ENCODE data around the gene NDUFB6. TPM values are rescaled to one million over a fixed set of nuclear protein-coding genes. Genes with fewer than 3 reads are reported as not detected.

The NDUFB6 gene
- total RNA-seq, 2 donors from 2014 or later, result 43.0 to 56.4 TPM

GRCh38 chr9:32579706-32580331, 6.9 kb upstream of the NDUFB6 start:
- TF ChIP-seq POLR2AphosphoS5 (IDR thresholded peaks at IDR 0.05) (peak; percentile 35), CTCF (IDR thresholded peaks at IDR 0.05) (peak; percentile 50 to 86 (median 81)), POLR2A (IDR thresholded peaks at IDR 0.05) (no peak)
- DNase-seq (ENCODE audit: low spot score), result peak; percentile 48
- Histone ChIP-seq H3K4me3 (no peak overlapping the region), H3K27me3 (replicated peaks; ENCODE audit: insufficient read depth) (no peaks in the 10 kb centered on the region), H3K27ac (no peak overlapping the region), H3K9me3 (no peaks in the 10 kb centered on the region), H3K4me1 (replicated peaks) (no peaks in the 10 kb centered on the region), H3K36me3 (no peaks in the 10 kb centered on the region)
- WGBS, result 22% methylated on average over 4 of the region's 4 CpGs
- intact Hi-C loops (cut with DNase I), result loop anchor here (2.0 to 10.0 kb wide), 4 partner anchors 55 to 387 kb away; partner anchors contain the start of gene RIGI

GRCh38 chr9:32578976-32579375, 6.0 kb upstream of the NDUFB6 start:
- Histone ChIP-seq H3K36me3 (no peaks in the 10 kb centered on the region), H3K9me3 (no peaks in the 10 kb centered on the region), H3K4me1 (replicated peaks) (no peaks in the 10 kb centered on the region), H3K27me3 (replicated peaks; ENCODE audit: insufficient read depth) (no peaks in the 10 kb centered on the region), H3K4me3 (no peak overlapping the region), H3K27ac (no peak overlapping the region)
- TF ChIP-seq POLR2AphosphoS5 (IDR thresholded peaks at IDR 0.05), result no peak
- TF ChIP-seq CTCF (IDR thresholded peaks at IDR 0.05), result no peak
- no peak for TF ChIP-seq POLR2A (IDR thresholded peaks at IDR 0.05)
- DNase-seq (ENCODE audit: low spot score), result no peak
- intact Hi-C loops (cut with DNase I), result loop anchor here (2.0 to 10.0 kb wide), 3 partner anchors 54 to 200 kb away; partner anchors contain the start of gene RIGI
- WGBS, result 54% methylated on average over 5 of the region's 5 CpGs

GRCh38 chr9:32577316-32577715, 4.4 kb upstream of the NDUFB6 start:
- 84% methylated on average over 3 of the region's 3 CpGs for WGBS
- H3K9me3 ChIP-seq, result no peaks in the 10 kb centered on the region
- H3K4me1 ChIP-seq (replicated peaks), result no peaks in the 10 kb centered on the region
- no peak for DNase-seq (ENCODE audit: low spot score)
- H3K27me3 ChIP-seq (replicated peaks; ENCODE audit: insufficient read depth), result no peaks in the 10 kb centered on the region
- no peak overlapping the region for H3K27ac ChIP-seq
- no peaks in the 10 kb centered on the region for H3K36me3 ChIP-seq
- intact Hi-C loops (cut with DNase I), result loop anchor here (10.0 kb wide), 2 partner anchors 53 to 143 kb away; partner anchors contain the start of gene RIGI
- TF ChIP-seq POLR2A (IDR thresholded peaks at IDR 0.05) (no peak), POLR2AphosphoS5 (IDR thresholded peaks at IDR 0.05) (no peak), CTCF (IDR thresholded peaks at IDR 0.05) (no peak)
- no peak overlapping the region for H3K4me3 ChIP-seq

GRCh38 chr9:32574858-32575257, 1.9 kb upstream of the NDUFB6 start:
- Histone ChIP-seq H3K27ac (no peak overlapping the region), H3K9me3 (no peaks in the 10 kb centered on the region), H3K4me1 (replicated peaks) (no peaks in the 10 kb centered on the region), H3K27me3 (replicated peaks; ENCODE audit: insufficient read depth) (no peaks in the 10 kb centered on the region), H3K4me3 (no peak overlapping the region), H3K36me3 (no peaks in the 10 kb centered on the region)
- intact Hi-C loops (cut with DNase I), result loop anchor here (10.0 kb wide), 2 partner anchors 50 to 140 kb away; partner anchors contain the start of gene RIGI
- TF ChIP-seq POLR2A (IDR thresholded peaks at IDR 0.05) (no peak), CTCF (IDR thresholded peaks at IDR 0.05) (no peak), POLR2AphosphoS5 (IDR thresholded peaks at IDR 0.05) (no peak)
- 47% methylated on average over 1 of the region's 1 CpG for WGBS
- no peak for DNase-seq (ENCODE audit: low spot score)

- no peaks in the 10 kb centered on the region for H3K36me3 ChIP-seq
- H3K4me1 ChIP-seq (replicated peaks), result no peaks in the 10 kb centered on the region
- H3K4me3 ChIP-seq, result no peak overlapping the region
- intact Hi-C loops (cut with DNase I), result loop anchor here (10.0 kb wide), 2 partner anchors 49 to 139 kb away; partner anchors contain the start of gene RIGI
- no peaks in the 10 kb centered on the region for H3K27me3 ChIP-seq (replicated peaks; ENCODE audit: insufficient read depth)
- no peaks in the 10 kb centered on the region for H3K9me3 ChIP-seq
- TF ChIP-seq POLR2AphosphoS5 (IDR thresholded peaks at IDR 0.05) (no peak), POLR2A (IDR thresholded peaks at IDR 0.05) (no peak), CTCF (IDR thresholded peaks at IDR 0.05) (no peak)
- H3K27ac ChIP-seq, result no peak overlapping the region
- WGBS, result 92% methylated on average over 7 of the region's 7 CpGs
- no peak for DNase-seq (ENCODE audit: low spot score)
Observed at GRCh38 chr9:32573821-32574220, 862 bp upstream of the NDUFB6 start.

All from prostate gland (tissue), 2 donors.